ENCODE results near the gene INHBB. TPM values are rescaled to one million over a fixed set of nuclear protein-coding genes. Genes with fewer than 3 reads are reported as not detected.

Gene INHBB
- total and polyA plus RNA-seq, 4 donors, result 0.97 to 7.8 (median 5.8) TPM

DNA sequence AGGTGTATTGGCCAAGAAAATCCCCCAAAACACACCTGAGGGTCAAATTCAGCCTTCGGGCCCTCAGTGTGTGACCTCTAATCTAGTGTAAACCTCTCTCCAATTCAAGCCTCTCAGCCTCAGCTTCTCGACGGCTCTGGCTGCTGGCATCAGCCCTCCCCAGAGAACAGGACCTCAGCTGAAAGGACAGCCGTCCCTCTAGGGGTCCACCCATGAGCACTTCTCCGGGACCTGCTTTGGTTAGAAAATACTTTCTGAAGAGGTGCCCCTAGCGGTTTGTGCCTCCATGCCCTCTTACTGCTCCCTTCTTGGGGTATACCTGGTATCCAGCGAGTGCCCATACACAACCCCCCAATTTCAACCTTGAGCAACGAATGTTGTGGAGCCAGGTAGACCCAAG lies 48.8 kb downstream of the INHBB start:
- no peak overlapping the region for H3K27ac ChIP-seq (ENCODE audit: low read depth in 1 of 2, low read length in 1 of 2)
- H3K9ac ChIP-seq (ENCODE audit: insufficient read depth in 1 of 2, low read length in 2 of 2), result no peak overlapping the region
- WGBS, 2 donors, result 90 to 94% methylated on average over 8 of the region's 8 CpGs
- H3K9me3 ChIP-seq (ENCODE audit: control insufficient read depth in 4 of 4, insufficient read depth in 3 of 4, low read length in 3 of 4), result no peaks in the 10 kb centered on the region
- TF ChIP-seq, protein P1, sequence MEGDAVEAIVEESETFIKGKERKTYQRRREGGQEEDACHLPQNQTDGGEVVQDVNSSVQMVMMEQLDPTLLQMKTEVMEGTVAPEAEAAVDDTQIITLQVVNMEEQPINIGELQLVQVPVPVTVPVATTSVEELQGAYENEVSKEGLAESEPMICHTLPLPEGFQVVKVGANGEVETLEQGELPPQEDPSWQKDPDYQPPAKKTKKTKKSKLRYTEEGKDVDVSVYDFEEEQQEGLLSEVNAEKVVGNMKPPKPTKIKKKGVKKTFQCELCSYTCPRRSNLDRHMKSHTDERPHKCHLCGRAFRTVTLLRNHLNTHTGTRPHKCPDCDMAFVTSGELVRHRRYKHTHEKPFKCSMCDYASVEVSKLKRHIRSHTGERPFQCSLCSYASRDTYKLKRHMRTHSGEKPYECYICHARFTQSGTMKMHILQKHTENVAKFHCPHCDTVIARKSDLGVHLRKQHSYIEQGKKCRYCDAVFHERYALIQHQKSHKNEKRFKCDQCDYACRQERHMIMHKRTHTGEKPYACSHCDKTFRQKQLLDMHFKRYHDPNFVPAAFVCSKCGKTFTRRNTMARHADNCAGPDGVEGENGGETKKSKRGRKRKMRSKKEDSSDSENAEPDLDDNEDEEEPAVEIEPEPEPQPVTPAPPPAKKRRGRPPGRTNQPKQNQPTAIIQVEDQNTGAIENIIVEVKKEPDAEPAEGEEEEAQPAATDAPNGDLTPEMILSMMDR (IDR thresholded peaks at IDR 0.05; ENCODE audit: control extremely low read depth, extremely low read depth), result no peak
- peaks cover 0 to 15% (median 0%) of the 10 kb centered on the region in 5 donors for H3K4me1 ChIP-seq (ENCODE audit: control insufficient read depth in 5 of 5, insufficient read depth in 5 of 5, low read length in 5 of 5)
- H3K27me3 ChIP-seq (ENCODE audit: control insufficient read depth in 3 of 3, insufficient read depth in 3 of 3, low read length in 2 of 3), result no peaks in the 10 kb centered on the region
- no peak overlapping the region for H3K4me3 ChIP-seq
- ATAC-seq (ENCODE audit: insufficient read depth, low FRiP score) (no peak), DNase-seq (no peak)
- no peaks in the 10 kb centered on the region for H3K36me3 ChIP-seq (ENCODE audit: control insufficient read depth in 4 of 4, insufficient read depth in 4 of 4, low read length in 4 of 4)

DNA sequence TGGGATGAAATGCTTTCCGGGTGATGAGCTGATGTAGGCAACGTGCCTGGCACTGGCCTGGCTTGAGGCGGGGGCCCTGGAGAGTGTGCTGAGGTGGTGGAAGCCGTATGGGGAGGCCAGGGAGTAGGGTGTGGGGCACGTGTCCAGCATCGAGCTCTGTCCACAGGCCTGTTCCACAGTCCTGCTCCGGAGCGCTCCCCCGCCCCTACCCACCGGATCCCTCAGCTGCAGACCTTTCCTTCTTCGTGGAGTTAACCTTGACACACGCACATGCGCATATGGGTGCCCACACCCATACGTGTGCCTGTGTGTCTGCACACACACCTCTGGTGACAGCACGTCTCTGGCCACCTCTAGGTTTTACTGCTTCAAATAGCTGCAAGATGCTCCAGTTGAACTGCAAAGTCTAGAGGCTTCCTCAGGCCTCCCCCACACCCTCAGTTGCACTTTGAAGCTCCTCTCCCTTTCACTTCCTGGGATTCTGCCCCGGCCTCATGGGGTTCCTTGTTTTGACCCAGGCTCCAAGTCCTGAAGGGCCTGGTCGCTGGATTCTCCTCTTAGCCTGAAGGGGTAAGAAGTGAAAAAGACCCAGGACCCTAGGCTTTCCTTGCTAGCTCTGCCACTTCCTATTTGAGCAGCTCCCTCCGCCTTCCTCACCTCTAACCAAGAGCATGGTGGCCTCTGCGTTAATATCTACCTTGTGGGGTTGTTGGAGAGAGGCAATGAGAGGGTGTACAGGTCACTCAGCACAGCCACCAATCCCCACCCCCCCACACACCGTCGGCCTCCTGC lies 49.5 kb downstream of the INHBB start:
- ATAC-seq (ENCODE audit: insufficient read depth, low FRiP score) (no peak), DNase-seq (no peak)
- WGBS, 2 donors, result 73 to 77% methylated on average over 21 of the region's 21 CpGs
- Histone ChIP-seq H3K27ac (ENCODE audit: low read depth in 1 of 2, low read length in 1 of 2) (no peak overlapping the region), H3K9ac (ENCODE audit: insufficient read depth in 1 of 2, low read length in 2 of 2) (no peak overlapping the region), H3K4me3 (no peak overlapping the region), H3K9me3 (ENCODE audit: control insufficient read depth in 4 of 4, insufficient read depth in 3 of 4, low read length in 3 of 4) (no peaks in the 10 kb centered on the region), H3K36me3 (ENCODE audit: control insufficient read depth in 4 of 4, insufficient read depth in 4 of 4, low read length in 4 of 4) (no peaks in the 10 kb centered on the region), H3K4me1 (ENCODE audit: control insufficient read depth in 5 of 5, insufficient read depth in 5 of 5, low read length in 5 of 5) (peaks cover 0 to 15% (median 0%) of the 10 kb centered on the region in 5 donors), H3K27me3 (ENCODE audit: control insufficient read depth in 3 of 3, insufficient read depth in 3 of 3, low read length in 2 of 3) (peaks cover 0 to 6% (median 0%) of the 10 kb centered on the region in 3 donors)
- TF ChIP-seq, protein P1 (IDR thresholded peaks at IDR 0.05; ENCODE audit: control extremely low read depth, extremely low read depth), result no peak

DNA sequence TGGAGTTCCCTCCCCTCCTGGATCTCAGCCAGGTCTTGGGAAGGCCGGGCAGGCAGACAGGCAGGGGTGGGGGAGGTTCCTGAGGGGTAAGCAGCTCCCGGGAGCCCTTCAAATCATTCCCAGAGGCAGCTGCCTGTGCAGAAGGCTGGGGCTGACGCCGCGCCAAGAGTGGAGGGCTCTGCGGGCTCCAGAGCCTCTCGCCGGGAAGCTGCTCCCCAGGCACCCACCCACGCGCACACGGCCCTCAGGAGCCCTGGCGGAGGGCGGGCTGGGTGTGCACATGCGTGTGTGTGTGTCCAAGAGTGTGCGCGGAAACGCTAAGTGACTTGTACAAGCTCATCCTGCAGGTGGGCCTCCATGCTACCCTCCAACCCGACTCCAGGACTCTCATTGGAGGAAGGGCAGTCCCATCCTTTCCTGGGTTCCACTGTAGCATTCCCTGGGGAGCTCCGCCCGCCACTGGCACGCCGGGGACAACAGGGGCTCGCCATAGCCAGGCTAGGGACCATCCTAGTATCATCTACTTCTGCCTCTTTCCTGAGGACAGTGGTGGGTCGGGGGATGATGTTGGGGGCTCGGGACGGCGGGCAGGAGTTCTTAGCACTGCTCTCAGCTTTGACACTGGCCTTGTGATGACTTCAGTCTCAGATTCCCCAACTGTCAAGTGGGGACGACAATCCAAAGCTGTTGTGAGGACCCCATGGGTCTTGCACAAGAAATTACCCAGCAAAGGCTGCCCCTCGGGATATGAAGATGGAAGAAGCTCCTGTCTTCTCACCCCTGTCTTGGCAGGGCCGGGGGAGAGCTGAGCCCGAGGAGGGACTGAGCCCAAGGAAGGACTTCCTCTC lies 50.3 kb downstream of the INHBB start:
- DNase-seq, result peak; percentile 74 to 86 (median 84)
- peaks cover 0 to 15% (median 0%) of the 10 kb centered on the region in 5 donors for H3K4me1 ChIP-seq (ENCODE audit: control insufficient read depth in 5 of 5, insufficient read depth in 5 of 5, low read length in 5 of 5)
- TF ChIP-seq, protein P1 (IDR thresholded peaks at IDR 0.05; ENCODE audit: control extremely low read depth, extremely low read depth), result no peak

More for the DNA sequence above, 50.3 kb downstream of the INHBB start:
- Histone ChIP-seq H3K36me3 (ENCODE audit: control insufficient read depth in 4 of 4, insufficient read depth in 4 of 4, low read length in 4 of 4) (no peaks in the 10 kb centered on the region), H3K27me3 (ENCODE audit: control insufficient read depth in 3 of 3, insufficient read depth in 3 of 3, low read length in 2 of 3) (peaks cover 0 to 8% (median 0%) of the 10 kb centered on the region in 3 donors), H3K4me3 (no peak overlapping the region), H3K27ac (ENCODE audit: low read depth in 1 of 2, low read length in 1 of 2) (no peak overlapping the region), H3K9me3 (ENCODE audit: control insufficient read depth in 4 of 4, insufficient read depth in 3 of 4, low read length in 3 of 4) (no peaks in the 10 kb centered on the region), H3K9ac (ENCODE audit: insufficient read depth in 1 of 2, low read length in 2 of 2) (no peak overlapping the region)
- ATAC-seq (ENCODE audit: insufficient read depth, low FRiP score), result no peak
- 62 to 79% methylated on average over 31 of the region's 31 CpGs for WGBS, 2 donors
